ENCODE data around the gene CTNNBIP1. TPM values are rescaled to one million over a fixed set of nuclear protein-coding genes. Genes with fewer than 3 reads are reported as not detected.
"Not testable (repeated sequence)": the region's sequence is repeated elsewhere in the genome, so short reads cannot be mapped to it uniquely, and the experiment has no call there.

CTNNBIP1 gene
- 35.7 and 37.1 TPM in 2 replicates for total RNA-seq (2014; rRNA removed; shearing (Covaris generic))

- DNase-seq (ENCODE audit: low read depth): no peak
These were observed at the start of gene CTNNBIP1 for GRCh38 chr1:9910076-9910422. CTNNBIP1 (minus strand) TSS chr1:9910269; CDS start chr1:9872064, 38,205 bp downstream.

GRCh38 chr1:9957726-9958125, 47.7 kb upstream of the CTNNBIP1 start:
- no peak for DNase-seq (ENCODE audit: low read depth)

GRCh38 chr1:9946315-9946714, 36.2 kb upstream of the CTNNBIP1 start:
- DNase-seq (ENCODE audit: low read depth): no peak

GRCh38 chr1:9942939-9943788, 33.1 kb upstream of the CTNNBIP1 start, which contains the start of the genes LZIC and NMNAT1:
LZIC (minus strand) TSS chr1:9943391; CDS start chr1:9936619, 6,772 bp downstream.
NMNAT1 (plus strand) TSS chr1:9943475; CDS start chr1:9972074, 28,599 bp downstream.
- peak; percentile 94 for DNase-seq (ENCODE audit: low read depth)

GRCh38 chr1:9942399-9942938, 32.4 kb upstream of the CTNNBIP1 start:
- DNase-seq (ENCODE audit: low read depth): peak; percentile 68

GRCh38 chr1:9929431-9930385, 19.6 kb upstream of the CTNNBIP1 start:
- no peak for DNase-seq (ENCODE audit: low read depth)

GRCh38 chr1:9927259-9927658, 17.2 kb upstream of the CTNNBIP1 start:
- DNase-seq (ENCODE audit: low read depth): no peak

- DNase-seq (ENCODE audit: low read depth): no peak
These were observed 12.3 kb upstream of the CTNNBIP1 start for GRCh38 chr1:9922342-9922741.

GRCh38 chr1:9920606-9921005, 10.5 kb upstream of the CTNNBIP1 start:
- no peak for DNase-seq (ENCODE audit: low read depth)

GRCh38 chr1:9917901-9918300, 7.8 kb upstream of the CTNNBIP1 start:
- DNase-seq (ENCODE audit: low read depth): no peak

- not testable (repeated sequence) for DNase-seq (ENCODE audit: low read depth)
These were observed 7.4 kb upstream of the CTNNBIP1 start for GRCh38 chr1:9917495-9917894.

- DNase-seq (ENCODE audit: low read depth): no peak
These were observed 6.4 kb upstream of the CTNNBIP1 start for GRCh38 chr1:9916452-9916851.

- DNase-seq (ENCODE audit: low read depth): no peak
These were observed 4.5 kb upstream of the CTNNBIP1 start for GRCh38 chr1:9914610-9914937.

GRCh38 chr1:9912264-9912936, 2.3 kb upstream of the CTNNBIP1 start:
- DNase-seq (ENCODE audit: low read depth): no peak

GRCh38 chr1:9910423-9911178, 532 bp upstream of the CTNNBIP1 start:
- DNase-seq (ENCODE audit: low read depth): peak; percentile 99

GRCh38 chr1:9909234-9910046, 629 bp downstream of the CTNNBIP1 start:
- DNase-seq (ENCODE audit: low read depth): no peak

GRCh38 chr1:9908871-9909233, 1.2 kb downstream of the CTNNBIP1 start:
- DNase-seq (ENCODE audit: low read depth): no peak

GRCh38 chr1:9907441-9907840, 2.6 kb downstream of the CTNNBIP1 start:
- peak; percentile 60 for DNase-seq (ENCODE audit: low read depth)

- DNase-seq (ENCODE audit: low read depth): no peak
These were observed 3.6 kb downstream of the CTNNBIP1 start for GRCh38 chr1:9906466-9906865.

- peak; percentile 70 for DNase-seq (ENCODE audit: low read depth)
These were observed 5.1 kb downstream of the CTNNBIP1 start for GRCh38 chr1:9905010-9905409.

Data from M059J (cell line).